ENCODE data around the gene OPA3.
A peak's percentile ranks its signal among the peaks of the same experiment; 100 is the strongest.

Gene OPA3

GRCh38 chr19:45598267-45599001 is 13.8 kb upstream of the OPA3 start:
- no peak for DNase-seq (ENCODE audit: low read depth in 3 of 3, low spot score in 1 of 3)

GRCh38 chr19:45597425-45598111 is 13.0 kb upstream of the OPA3 start:
- no peak for DNase-seq (ENCODE audit: low read depth in 3 of 3, low spot score in 1 of 3)

GRCh38 chr19:45595814-45596213 is 11.2 kb upstream of the OPA3 start:
- DNase-seq (ENCODE audit: low read depth in 3 of 3, low spot score in 1 of 3), result no peak

GRCh38 chr19:45593520-45593919 is 8.9 kb upstream of the OPA3 start:
- no peak for DNase-seq (ENCODE audit: low read depth in 3 of 3, low spot score in 1 of 3)

GRCh38 chr19:45592366-45592765 is 7.8 kb upstream of the OPA3 start:
- DNase-seq (ENCODE audit: low read depth in 3 of 3, low spot score in 1 of 3), result no peak

- DNase-seq (ENCODE audit: low read depth in 3 of 3, low spot score in 1 of 3), result no peak
Observed at GRCh38 chr19:45591638-45592005, 7.0 kb upstream of the OPA3 start.

- peak in 1 of 3 donors; percentile 29 for DNase-seq (ENCODE audit: low read depth in 3 of 3, low spot score in 1 of 3)
Observed at GRCh38 chr19:45591004-45591637, 6.5 kb upstream of the OPA3 start.

GRCh38 chr19:45590300-45591003 is 5.8 kb upstream of the OPA3 start:
- no peak for DNase-seq (ENCODE audit: low read depth in 3 of 3, low spot score in 1 of 3)

GRCh38 chr19:45589768-45590167 is 5.2 kb upstream of the OPA3 start:
- DNase-seq (ENCODE audit: low read depth in 3 of 3, low spot score in 1 of 3), result no peak

- no peak for DNase-seq (ENCODE audit: low read depth in 3 of 3, low spot score in 1 of 3)
Observed at GRCh38 chr19:45587873-45588272, 3.3 kb upstream of the OPA3 start.

- no peak for DNase-seq (ENCODE audit: low read depth in 3 of 3, low spot score in 1 of 3)
Observed at GRCh38 chr19:45585158-45585577, 566 bp upstream of the OPA3 start.

- no peak for DNase-seq (ENCODE audit: low read depth in 3 of 3, low spot score in 1 of 3)
Observed at GRCh38 chr19:45581576-45581975, 3.0 kb downstream of the OPA3 start.

GRCh38 chr19:45578861-45579260 is 5.7 kb downstream of the OPA3 start:
- no peak for DNase-seq (ENCODE audit: low read depth in 3 of 3, low spot score in 1 of 3)

GRCh38 chr19:45577111-45577905 is 7.3 kb downstream of the OPA3 start:
- DNase-seq (ENCODE audit: low read depth in 3 of 3, low spot score in 1 of 3), result no peak

GRCh38 chr19:45576682-45577081 is 7.9 kb downstream of the OPA3 start:
- no peak for DNase-seq (ENCODE audit: low read depth in 3 of 3, low spot score in 1 of 3)

GRCh38 chr19:45575216-45575615 is 9.4 kb downstream of the OPA3 start:
- no peak for DNase-seq (ENCODE audit: low read depth in 3 of 3, low spot score in 1 of 3)

GRCh38 chr19:45574526-45574925 is 10.1 kb downstream of the OPA3 start:
- DNase-seq (ENCODE audit: low read depth in 3 of 3, low spot score in 1 of 3), result no peak

GRCh38 chr19:45571457-45572220 is 13.0 kb downstream of the OPA3 start:
- DNase-seq (ENCODE audit: low read depth in 3 of 3, low spot score in 1 of 3), result no peak

- DNase-seq (ENCODE audit: low read depth in 3 of 3, low spot score in 1 of 3), result peak in 1 of 3 donors; percentile 44
Observed at GRCh38 chr19:45569619-45570421, 14.8 kb downstream of the OPA3 start.
